Measurements from ENCODE around the gene TMEM11. TPM values are rescaled to one million over a fixed set of nuclear protein-coding genes. Genes with fewer than 3 reads are reported as not detected.
A peak's percentile ranks its signal among the peaks of the same experiment; 100 is the strongest.

TMEM11 gene
- total RNA-seq, 1 donor from 2014 or later, result 24.2 TPM

- no peaks in the 10 kb centered on the region for H3K27me3 ChIP-seq
- ATAC-seq (peak; percentile 78), DNase-seq (peak; percentile 92)
- no peaks in the 10 kb centered on the region for H3K9me3 ChIP-seq
- TF ChIP-seq CTCF (IDR thresholded peaks at IDR 0.05), result no peak
- H3K4me3 ChIP-seq, result peak within 1 kb of the TSS; percentile 67
- peak within 1 kb of the TSS; percentile 76 for H3K27ac ChIP-seq
- no peaks in the 10 kb centered on the region for H3K36me3 ChIP-seq
- intact Hi-C loops (cut with DNase I), result no loop called here
- H3K4me1 ChIP-seq, result peaks cover 30% of the 10 kb centered on the region
Measured at GRCh38 chr17:21252796-21253645, 39.1 kb upstream of the TMEM11 start, which contains the start of gene NATD1. TSS of gene NATD1 (minus strand) at chr17:21253410. CDS start at chr17:21253264, 146 bp downstream.

GRCh38 chr17:21252289-21252795, 38.4 kb upstream of the TMEM11 start:
- Histone ChIP-seq H3K4me3 (peak overlapping the region; percentile 67), H3K9me3 (no peaks in the 10 kb centered on the region), H3K4me1 (peaks cover 30% of the 10 kb centered on the region), H3K27ac (peak overlapping the region; percentile 47), H3K27me3 (no peaks in the 10 kb centered on the region), H3K36me3 (no peaks in the 10 kb centered on the region)
- TF ChIP-seq CTCF (IDR thresholded peaks at IDR 0.05), result no peak
- DNase-seq (no peak), ATAC-seq (no peak)
- intact Hi-C loops (cut with DNase I), result no loop called here

- H3K27me3 ChIP-seq, result no peaks in the 10 kb centered on the region
- ATAC-seq (no peak), DNase-seq (no peak)
- H3K36me3 ChIP-seq, result no peaks in the 10 kb centered on the region
- TF ChIP-seq CTCF (IDR thresholded peaks at IDR 0.05), result no peak
- no peaks in the 10 kb centered on the region for H3K9me3 ChIP-seq
- H3K4me1 ChIP-seq, result peaks cover 30% of the 10 kb centered on the region
- intact Hi-C loops (cut with DNase I), result no loop called here
- no peak overlapping the region for H3K27ac ChIP-seq
- H3K4me3 ChIP-seq, result peak overlapping the region; percentile 67
Measured at GRCh38 chr17:21251337-21252010, 37.5 kb upstream of the TMEM11 start.

- DNase-seq (no peak), ATAC-seq (no peak)
- intact Hi-C loops (cut with DNase I), result no loop called here
- Histone ChIP-seq H3K27ac (no peak overlapping the region), H3K4me3 (no peak overlapping the region), H3K36me3 (no peaks in the 10 kb centered on the region), H3K4me1 (peaks cover 30% of the 10 kb centered on the region), H3K9me3 (no peaks in the 10 kb centered on the region), H3K27me3 (no peaks in the 10 kb centered on the region)
- no peak for TF ChIP-seq CTCF (IDR thresholded peaks at IDR 0.05)
Measured at GRCh38 chr17:21250854-21251253, 36.9 kb upstream of the TMEM11 start.

GRCh38 chr17:21249920-21250703, 36.2 kb upstream of the TMEM11 start:
- no peak for TF ChIP-seq CTCF (IDR thresholded peaks at IDR 0.05)
- no peaks in the 10 kb centered on the region for H3K27me3 ChIP-seq
- H3K36me3 ChIP-seq, result no peaks in the 10 kb centered on the region
- ATAC-seq, result no peak
- intact Hi-C loops (cut with DNase I), result no loop called here
- H3K4me3 ChIP-seq, result no peak overlapping the region
- H3K9me3 ChIP-seq, result no peaks in the 10 kb centered on the region
- no peak overlapping the region for H3K27ac ChIP-seq
- no peak for DNase-seq
- H3K4me1 ChIP-seq, result peaks cover 30% of the 10 kb centered on the region
